ENCODE data around the gene MZT2B. TPM values are rescaled to one million over a fixed set of nuclear protein-coding genes. Genes with fewer than 3 reads are reported as not detected.
"Not testable (repeated sequence)": the region's sequence is repeated elsewhere in the genome, so short reads cannot be mapped to it uniquely, and the experiment has no call there.

The MZT2B gene
- total RNA-seq, 1 experiment from 2014 or later: 235 TPM

- DNase-seq (ENCODE audit: low spot score): peak; percentile 45
Measured at GRCh38 chr2:130180404-130181324, 1.4 kb upstream of the MZT2B start.

GRCh38 chr2:130181325-130181879, 660 bp upstream of the MZT2B start, which contains the start of gene SMPD4:
SMPD4 (minus strand) TSS chr2:130181602; CDS start chr2:130176592, 5,010 bp downstream.
- peak; percentile 93 for DNase-seq (ENCODE audit: low spot score)

DNA sequence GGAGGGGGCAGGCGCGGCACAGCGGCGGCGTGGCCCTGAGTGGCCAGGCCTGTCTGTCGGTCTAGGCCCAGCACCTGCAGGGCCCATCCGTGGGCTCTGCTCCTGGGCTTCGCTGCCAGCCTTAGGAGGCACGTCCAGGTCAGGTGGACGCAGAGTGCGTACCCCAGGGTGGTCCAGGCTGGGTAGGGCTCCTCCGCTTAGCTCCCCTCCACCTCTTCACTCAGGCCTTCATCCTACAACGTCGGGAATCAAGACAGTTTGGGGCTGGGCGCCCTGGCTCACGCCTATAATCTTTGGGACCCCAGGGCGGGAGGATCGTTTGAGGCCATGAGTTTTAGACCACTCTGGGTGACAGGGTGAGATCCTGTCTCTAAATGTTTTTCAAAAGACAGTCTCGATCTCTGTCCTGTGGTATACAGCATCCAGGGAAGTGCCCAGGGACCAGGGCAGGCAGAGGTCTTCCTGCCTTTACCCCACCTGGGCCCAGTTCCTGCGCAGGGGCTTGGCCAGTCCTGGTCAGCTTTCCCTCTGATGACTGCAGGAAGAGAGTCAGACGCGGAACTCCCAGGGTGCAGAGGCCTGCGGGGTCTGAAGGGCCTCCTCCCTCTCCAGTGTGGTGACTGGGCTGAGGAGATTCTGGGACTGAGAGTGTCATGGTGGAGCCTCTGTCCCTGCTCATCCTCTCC, 907 bp downstream of the MZT2B start:
- not testable (repeated sequence) for DNase-seq (ENCODE audit: low spot score)

- DNase-seq (ENCODE audit: low spot score): no peak
Measured at GRCh38 chr2:130183512-130184373, 1.7 kb downstream of the MZT2B start.

- DNase-seq (ENCODE audit: low spot score): no peak
Measured at GRCh38 chr2:130185436-130185835, 3.4 kb downstream of the MZT2B start.

DNA sequence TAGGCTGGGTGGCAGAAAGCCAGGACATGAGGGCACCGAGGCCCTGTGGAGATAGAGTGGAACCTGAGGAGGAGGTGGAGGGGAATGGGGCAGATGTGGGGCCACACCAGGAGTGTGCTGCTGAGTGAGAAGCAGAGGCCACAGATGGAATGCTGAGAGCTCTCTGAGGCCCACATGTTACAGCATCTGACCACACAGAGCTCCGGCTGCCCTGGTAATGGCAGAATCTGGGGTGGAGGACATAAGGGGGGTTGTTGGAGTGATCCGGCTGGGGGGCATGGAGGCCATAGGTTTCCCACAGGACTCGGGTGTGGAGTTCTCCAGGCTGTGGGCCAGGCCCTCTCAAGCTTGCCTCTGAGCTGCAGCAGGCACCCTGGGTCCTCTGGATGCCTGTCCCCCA, 3.8 kb downstream of the MZT2B start:
- no peak for DNase-seq (ENCODE audit: low spot score)

- DNase-seq (ENCODE audit: low spot score): no peak
Measured at GRCh38 chr2:130186391-130186790, 4.3 kb downstream of the MZT2B start.

GRCh38 chr2:130187268-130187667, 5.2 kb downstream of the MZT2B start:
- DNase-seq (ENCODE audit: low spot score): no peak

GRCh38 chr2:130187859-130188792, 6.1 kb downstream of the MZT2B start:
- not testable (repeated sequence) for DNase-seq (ENCODE audit: low spot score)

DNA sequence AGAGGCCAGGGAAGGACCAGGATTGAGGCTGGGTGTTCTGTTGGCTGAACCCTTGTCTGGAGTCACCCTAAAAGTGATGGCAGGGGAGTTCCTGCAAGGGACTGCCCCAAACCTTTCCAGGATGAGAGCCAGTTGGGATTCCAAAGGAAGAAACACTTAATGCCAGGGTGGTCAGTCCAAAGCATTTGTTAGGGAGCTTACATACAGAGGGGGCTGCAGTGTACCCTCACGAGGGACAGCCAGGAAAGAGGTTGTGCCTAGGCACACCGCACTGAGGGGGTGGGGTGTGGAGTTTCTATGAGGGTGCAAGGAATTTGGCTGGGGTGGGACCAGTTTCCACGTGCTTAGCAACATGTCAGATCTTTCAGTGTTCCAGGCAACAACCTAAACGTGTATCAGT, 6.9 kb downstream of the MZT2B start:
- DNase-seq (ENCODE audit: low spot score): not testable (repeated sequence)

DNA sequence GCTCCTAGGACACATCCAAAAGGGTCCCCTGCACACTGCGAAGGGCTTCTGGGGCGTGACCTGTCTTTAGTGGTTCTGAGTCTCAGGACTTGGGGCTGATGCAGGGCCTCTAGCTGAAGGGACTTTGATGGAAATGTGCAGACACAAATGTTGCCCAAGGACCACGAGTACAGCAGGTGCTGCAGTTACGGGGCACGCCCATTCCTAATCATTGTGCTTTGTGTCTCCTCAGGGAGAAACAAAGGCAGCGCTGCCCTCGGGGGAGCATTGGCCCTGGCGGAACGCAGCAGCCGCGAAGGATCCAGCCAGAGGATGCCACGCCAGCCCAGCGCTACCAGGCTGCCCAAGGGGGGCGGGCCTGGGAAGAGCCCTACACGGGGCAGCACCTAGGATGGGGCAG, 8.2 kb downstream of the MZT2B start:
- DNase-seq (ENCODE audit: low spot score): no peak

GRCh38 chr2:130191319-130191718, 9.3 kb downstream of the MZT2B start:
- not testable (repeated sequence) for DNase-seq (ENCODE audit: low spot score)

GRCh38 chr2:130192451-130192850, 10.4 kb downstream of the MZT2B start:
- not testable (repeated sequence) for DNase-seq (ENCODE audit: low spot score)

GRCh38 chr2:130193824-130194223, 11.8 kb downstream of the MZT2B start:
- DNase-seq (ENCODE audit: low spot score): not testable (repeated sequence)

DNA sequence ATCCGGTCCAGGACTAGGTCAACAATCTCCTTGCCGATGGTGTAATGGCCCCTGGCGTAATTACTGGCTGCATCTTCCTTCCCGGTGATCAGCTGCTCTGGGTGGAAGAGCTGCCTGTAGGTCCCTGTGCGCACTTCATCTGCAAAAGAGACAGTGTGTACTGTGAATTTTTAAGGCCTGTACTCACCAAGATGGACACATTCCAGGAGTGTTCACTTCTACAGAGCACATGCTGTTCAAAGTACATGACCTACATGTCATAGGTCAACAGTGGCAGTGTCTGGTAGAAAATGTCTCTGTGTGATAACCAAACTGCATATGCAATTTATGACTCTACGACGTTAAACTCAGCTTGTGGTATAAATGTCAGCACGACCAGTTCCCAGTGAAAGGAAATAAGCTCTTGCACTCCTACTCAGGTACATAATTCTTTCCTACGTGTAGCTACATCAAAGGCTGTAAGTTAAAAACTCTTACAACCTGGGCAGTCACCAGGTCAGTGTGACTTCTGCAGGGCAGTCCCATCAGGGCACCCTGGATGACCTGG, 13.1 kb downstream of the MZT2B start:
- not testable (repeated sequence) for DNase-seq (ENCODE audit: low spot score)

DNA sequence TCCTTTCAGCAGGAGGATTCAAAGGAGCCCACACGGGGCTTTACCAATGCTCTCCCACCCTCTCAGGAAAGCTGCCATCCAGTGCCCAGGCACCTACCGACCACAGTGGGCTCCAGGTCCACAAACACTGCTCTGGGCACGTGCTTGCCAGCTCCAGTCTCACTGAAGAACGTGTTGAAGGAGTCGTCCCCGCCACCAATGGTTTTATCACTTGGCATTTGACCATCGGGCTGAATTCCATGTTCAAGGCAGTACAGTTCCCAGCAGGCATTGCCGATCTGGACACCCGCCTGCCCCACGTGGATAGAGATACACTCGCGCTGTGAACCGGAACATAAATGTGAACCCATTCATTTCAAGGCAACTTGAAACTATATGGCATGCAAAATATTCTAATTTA, 14.0 kb downstream of the MZT2B start:
- not testable (repeated sequence) for DNase-seq (ENCODE audit: low spot score)

DNA sequence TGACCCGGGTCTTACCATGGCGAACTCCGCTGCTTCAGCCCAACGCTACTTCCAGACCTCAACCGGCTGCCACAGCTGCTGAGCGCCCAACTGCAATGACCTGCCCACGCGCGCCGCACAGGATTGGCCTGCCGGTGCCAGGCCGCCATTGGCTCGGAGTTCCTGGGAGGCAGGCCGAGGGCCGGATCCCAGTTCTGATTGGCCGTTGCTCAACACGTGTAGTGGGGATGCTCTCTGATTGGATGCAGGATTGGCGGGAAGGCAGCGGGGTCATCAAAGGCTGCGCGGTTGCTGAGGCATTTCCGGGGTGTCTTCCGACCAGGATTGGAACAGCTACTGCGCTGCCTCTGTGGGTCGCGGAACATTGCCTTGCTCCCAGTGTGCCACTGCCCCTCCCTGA, 16.3 kb downstream of the MZT2B start, which contains the start of gene TUBA3E:
Gene TUBA3E, minus strand, starts transcription at position 97 of the 400 bp plus-strand sequence. Its CDS starts 79 bp downstream, at position 18.
- no peak for DNase-seq (ENCODE audit: low spot score)

GRCh38 chr2:130202518-130202917, 20.5 kb downstream of the MZT2B start:
- DNase-seq (ENCODE audit: low spot score): not testable (repeated sequence)

GRCh38 chr2:130203150-130203549, 21.1 kb downstream of the MZT2B start:
- not testable (repeated sequence) for DNase-seq (ENCODE audit: low spot score)

DNA sequence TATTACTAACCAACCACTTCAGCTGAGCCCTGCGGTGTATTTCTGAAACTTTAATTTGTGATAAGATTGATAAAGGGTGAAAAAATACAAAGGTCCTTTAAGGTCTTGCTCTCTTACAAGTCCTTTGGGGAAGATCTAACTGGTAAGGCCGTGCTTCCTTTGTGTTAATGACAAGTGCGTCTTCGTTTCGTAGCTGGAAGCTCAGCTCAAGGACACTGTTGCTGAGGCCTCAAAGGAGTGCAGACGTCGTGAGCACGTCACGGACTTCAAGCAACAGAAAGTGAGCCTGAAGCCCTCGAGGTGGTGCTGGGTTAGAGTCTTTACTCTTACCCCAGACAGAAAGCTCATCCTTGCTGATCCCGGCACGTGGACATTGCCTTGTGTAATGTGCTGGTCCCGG, 25.0 kb downstream of the MZT2B start:
- not testable (repeated sequence) for DNase-seq (ENCODE audit: low spot score)
